Gastrocnemius medialis (tissue), 4 donors: ENCODE measurements around the gene GRID1. TPM values are rescaled to one million over a fixed set of nuclear protein-coding genes. Genes with fewer than 3 reads are reported as not detected.

Source experiments
- ATAC-seq, 2 donors: fragments of 150-250 bp; one replicate each; pipeline ENCODE4 v1.9.1; 2016
- DNase-seq, 2 donors: peaks; one replicate each; pipeline ENCODE4 v3.0.0-alpha.2; 2019
- H3K27ac ChIP-seq, 4 donors: fragments of 200-600 bp; sonication (generic); 1 replicate in 1 of 4; 2 replicates in 3 of 4; pipeline ENCODE4 v1.5.1; 2016 to 2018; ENCODE audit warnings: mild to moderate bottlenecking in 2 of 4, moderate library complexity in 1 of 4
- H3K27me3 ChIP-seq, 3 donors: fragments of 200-600 bp; sonication (generic) in 2 of 3; 1 replicate in 1 of 3; 2 replicates in 2 of 3; pipeline versions ENCODE4 v1.5.1 to v1.6.0; 2016 to 2019; ENCODE audit warnings: mild to moderate bottlenecking in 1 of 3, moderate library complexity in 1 of 3
- H3K36me3 ChIP-seq, 2 donors: fragments of 200-600 bp; sonication (generic) in 1 of 2; one replicate each; pipeline ENCODE4 v1.5.1; 2017 to 2018
- H3K4me1 ChIP-seq, 2 donors: fragments of 200-600 bp; sonication (generic) in 1 of 2; one replicate each; pipeline ENCODE4 v1.5.1; 2016 to 2017; ENCODE audit warnings: mild to moderate bottlenecking in 2 of 2
- H3K4me3 ChIP-seq, 4 donors: fragments of 200-600 bp; sonication (generic) in 3 of 4; 1 replicate in 1 of 4; 2 replicates in 3 of 4; pipeline ENCODE4 v1.5.1; 2016 to 2019; ENCODE audit warnings: mild to moderate bottlenecking in 2 of 4
- H3K9me3 ChIP-seq, 3 donors: fragments of 200-600 bp; sonication (generic) in 2 of 3; 1 replicate in 1 of 3; 2 replicates in 2 of 3; pipeline ENCODE4 v1.5.1; 2016 to 2019
- CTCF ChIP-seq, 5 experiments: fragments of 450-650 bp in 3 of 5; fragments of 200-600 bp in 2 of 5; sonication (generic) in 2 of 5; IDR thresholded peaks in 4 of 5; conservative IDR thresholded peaks in 1 of 5; 1 replicate in 4 of 5; 2 replicates in 1 of 5; pipeline ENCODE4 v1.5.1; 2016 to 2019; ENCODE audit warnings: antibody characterized with exemption in 5 of 5, mild to moderate bottlenecking in 3 of 5, moderate library complexity in 3 of 5
- POLR2A ChIP-seq, 2 donors: fragments of 450-650 bp; IDR thresholded peaks; one replicate each; pipeline ENCODE4 v1.6.1; 2017; ENCODE audit warnings: antibody characterized with exemption in 2 of 2, mild to moderate bottlenecking in 2 of 2, moderate library complexity in 2 of 2
- in situ Hi-C, 4 donors: fragments of 200-750 bp; cut with MboI; loops; one replicate each; pipeline versions ENCODE4 v1.15.0 to v1.8.0; 2017; ENCODE audit warnings: low sequenced_read_pairs in 4 of 4
- intact Hi-C: fragments of 100-400 bp; cut with DNase I; formaldehyde crosslinking; loops from one replicate; pipeline ENCODE4 v1.15.1; 2023; ENCODE audit warnings: low total_unique reads
- total RNA-seq, 4 donors: library from RNA; depleted of rRNA; stranded (reverse); fragments of >200 nt; gene quantifications; one replicate each; pipeline versions ENCODE4 v1.1.0 to v1.2.3, GENCODE V29; 2016

The GRID1 gene
- total RNA-seq, 4 donors from 2014 or later, result 0.17 to 1.4 (median 0.79) TPM

- H3K9me3 ChIP-seq, result no peaks in the 10 kb centered on the region
- intact Hi-C loops (no loop called here), in situ Hi-C loops (no loop called here)
- no peaks in the 10 kb centered on the region for H3K4me1 ChIP-seq
- TF ChIP-seq CTCF (IDR thresholded peaks at IDR 0.05 in 4 of 5, conservative IDR thresholded peaks at IDR 0.05 in 1 of 5) (no peak), POLR2A (IDR thresholded peaks at IDR 0.05) (no peak)
- H3K36me3 ChIP-seq, result no peaks in the 10 kb centered on the region
- DNase-seq (no peak), ATAC-seq (no peak)
- no peaks in the 10 kb centered on the region for H3K27me3 ChIP-seq
- H3K27ac ChIP-seq, result no peak overlapping the region
- H3K4me3 ChIP-seq, result no peak overlapping the region
Observed at GRCh38 chr10:85831422-85831821, 535.2 kb downstream of the GRID1 start.

- intact Hi-C loops, result no loop called here
- in situ Hi-C loops, result no loop called here
- TF ChIP-seq CTCF (IDR thresholded peaks at IDR 0.05 in 4 of 5, conservative IDR thresholded peaks at IDR 0.05 in 1 of 5) (no peak), POLR2A (IDR thresholded peaks at IDR 0.05) (no peak)
- no peak overlapping the region for H3K27ac ChIP-seq
- no peak overlapping the region for H3K4me3 ChIP-seq
- no peak for ATAC-seq
- H3K9me3 ChIP-seq, result no peaks in the 10 kb centered on the region
- H3K4me1 ChIP-seq, result no peaks in the 10 kb centered on the region
- no peak for DNase-seq
- no peaks in the 10 kb centered on the region for H3K36me3 ChIP-seq
- no peaks in the 10 kb centered on the region for H3K27me3 ChIP-seq
Observed at GRCh38 chr10:85826377-85826776, 540.2 kb downstream of the GRID1 start.

- no peaks in the 10 kb centered on the region for H3K27me3 ChIP-seq
- in situ Hi-C loops (no loop called here), intact Hi-C loops (no loop called here)
- H3K9me3 ChIP-seq, result peaks cover 0 to 14% (median 0%) of the 10 kb centered on the region in 3 donors
- H3K4me1 ChIP-seq, result no peaks in the 10 kb centered on the region
- no peak for TF ChIP-seq CTCF (IDR thresholded peaks at IDR 0.05 in 4 of 5, conservative IDR thresholded peaks at IDR 0.05 in 1 of 5)
- ATAC-seq (no peak), DNase-seq (no peak)
- H3K4me3 ChIP-seq, result no peak overlapping the region
- H3K27ac ChIP-seq, result no peak overlapping the region
- no peaks in the 10 kb centered on the region for H3K36me3 ChIP-seq
Observed at GRCh38 chr10:85811405-85811804, 555.2 kb downstream of the GRID1 start.

- H3K4me3 ChIP-seq, result no peak overlapping the region
- no peak overlapping the region for H3K27ac ChIP-seq
- H3K36me3 ChIP-seq, result no peaks in the 10 kb centered on the region
- no peak for TF ChIP-seq POLR2A (IDR thresholded peaks at IDR 0.05)
- intact Hi-C loops (no loop called here), in situ Hi-C loops (no loop called here)
- no peaks in the 10 kb centered on the region for H3K4me1 ChIP-seq
- no peaks in the 10 kb centered on the region for H3K27me3 ChIP-seq
- H3K9me3 ChIP-seq, result peaks cover 0 to 14% (median 0%) of the 10 kb centered on the region in 3 donors
- ATAC-seq (no peak), DNase-seq (no peak)
Observed at GRCh38 chr10:85810674-85811073, 555.9 kb downstream of the GRID1 start.

GRCh38 chr10:85795460-85795859 is 571.1 kb downstream of the GRID1 start:
- in situ Hi-C loops, result no loop called here
- H3K4me3 ChIP-seq, result no peak overlapping the region

More at GRCh38 chr10:85795460-85795859, 571.1 kb downstream of the GRID1 start:
- Histone ChIP-seq H3K9me3 (no peaks in the 10 kb centered on the region), H3K27me3 (no peaks in the 10 kb centered on the region), H3K36me3 (no peaks in the 10 kb centered on the region), H3K27ac (no peak overlapping the region), H3K4me1 (peaks cover 0 to 4% of the 10 kb centered on the region in 2 donors)
- DNase-seq, result no peak
- TF ChIP-seq POLR2A (IDR thresholded peaks at IDR 0.05) (no peak), CTCF (IDR thresholded peaks at IDR 0.05 in 4 of 5, conservative IDR thresholded peaks at IDR 0.05 in 1 of 5) (no peak)
- no peak for ATAC-seq
- intact Hi-C loops, result no loop called here
